Keratinocyte (primary cell): ENCODE data around the gene GTF3C5. TPM values are rescaled to one million over a fixed set of nuclear protein-coding genes. Genes with fewer than 3 reads are reported as not detected.

Source experiments
- DNase-seq: peaks from one replicate; pipeline ENCODE4 v3.0.0-alpha.2; 2011; ENCODE audit warnings: low read depth, missing footprints, low spot score
- FAIRE-seq: peaks from 2 replicates; lab custom pipeline; 2011; peaks lifted over from hg19 to GRCh38; lab: Jason Lieb, UNC
- H2AFZ ChIP-seq: 2 replicates; pipeline ENCODE4 v1.6.0; 2012; ENCODE audit warnings: low read length, control low read depth, inconsistent platforms; ENCODE audit not compliant: control insufficient read depth
- H3K27ac ChIP-seq: 2 replicates; pipeline ENCODE4 v1.5.1; 2011; ENCODE audit warnings: low read length; ENCODE audit not compliant: control insufficient read depth, insufficient read depth
- H3K27me3 ChIP-seq: 3 replicates; pipeline ENCODE4 v1.6.0; 2011; ENCODE audit warnings: low read length; ENCODE audit not compliant: control insufficient read depth, insufficient read depth; ENCODE audit errors: extremely low read depth
- H3K36me3 ChIP-seq, 2 experiments: 2 replicates in 1 of 2; 3 replicates in 1 of 2; pipeline ENCODE4 v1.5.1; 2011; ENCODE audit warnings: low read length in 2 of 2, mild to moderate bottlenecking in 1 of 2; ENCODE audit not compliant: control insufficient read depth in 2 of 2, insufficient read depth in 2 of 2; ENCODE audit errors: extremely low read depth in 1 of 2
- H3K4me1 ChIP-seq: 3 replicates; pipeline ENCODE4 v1.5.1; 2011; ENCODE audit warnings: low read length; ENCODE audit not compliant: control insufficient read depth, insufficient read depth; ENCODE audit errors: extremely low read depth
- H3K4me2 ChIP-seq: 3 replicates; pipeline ENCODE4 v1.6.0; 2011; ENCODE audit warnings: low read depth, low read length; ENCODE audit not compliant: control insufficient read depth, insufficient read depth; ENCODE audit errors: extremely low read depth
- H3K4me3 ChIP-seq, 3 experiments: fragments of 200-600 bp in 1 of 3; sonication (generic) in 1 of 3; 2 replicates in 2 of 3; 3 replicates in 1 of 3; pipeline ENCODE4 v1.5.1; 2011 to 2016; ENCODE audit warnings: low read length in 3 of 3, mild to moderate bottlenecking in 3 of 3, control low read depth in 2 of 3, inconsistent platforms in 1 of 3, low read depth in 1 of 3, mixed read lengths in 1 of 3, mixed run types in 1 of 3, moderate library complexity in 1 of 3; ENCODE audit not compliant: control insufficient read depth in 2 of 3, insufficient read depth in 2 of 3; ENCODE audit errors: extremely low read depth in 1 of 3
- H3K79me2 ChIP-seq: 2 replicates; pipeline ENCODE4 v1.6.0; 2012; ENCODE audit warnings: low read length; ENCODE audit not compliant: control insufficient read depth, insufficient read depth
- H3K9ac ChIP-seq: 3 replicates; pipeline ENCODE4 v1.6.0; 2011; ENCODE audit warnings: low read length; ENCODE audit not compliant: control insufficient read depth, insufficient read depth; ENCODE audit errors: extremely low read depth
- H3K9me1 ChIP-seq: 3 replicates; pipeline ENCODE4 v1.6.0; 2011; ENCODE audit warnings: low read length; ENCODE audit not compliant: control insufficient read depth, insufficient read depth; ENCODE audit errors: extremely low read depth
- H3K9me3 ChIP-seq: 2 replicates; pipeline ENCODE4 v1.5.1; 2012; ENCODE audit warnings: low read depth, low read length; ENCODE audit not compliant: control insufficient read depth
- H4K20me1 ChIP-seq: 3 replicates; pipeline ENCODE4 v1.6.0; 2011; ENCODE audit warnings: low read length; ENCODE audit not compliant: control insufficient read depth, insufficient read depth; ENCODE audit errors: extremely low read depth
- CTCF ChIP-seq, 3 experiments: IDR thresholded peaks in 1 of 3; conservative IDR thresholded peaks in 1 of 3; optimal IDR thresholded peaks in 1 of 3; 2 replicates in 2 of 3; 3 replicates in 1 of 3; pipeline versions ENCODE3 to v1.5.1; 2011; ENCODE audit warnings: low read length in 3 of 3, mild to moderate bottlenecking in 3 of 3, moderate library complexity in 2 of 3, control low read depth in 1 of 3, inconsistent platforms in 1 of 3; ENCODE audit not compliant: insufficient read depth in 2 of 3; ENCODE audit errors: extremely low read depth in 1 of 3
- EZH2 ChIP-seq: IDR thresholded peaks from one replicate; pipeline ENCODE4 v1.6.1; 2012; ENCODE audit warnings: inconsistent platforms, mild to moderate bottlenecking, low read length, moderate library complexity
- dilution Hi-C: fragments of 300-500 bp; cut with MboI; formaldehyde crosslinking; loops from one replicate; pipeline ENCODE4 v1.7.0; 2020; ENCODE audit warnings: low sequenced_read_pairs; ENCODE audit not compliant: extremely low pct_ligation_motif_present
- polyA plus RNA-seq, 5 experiments: library from polyadenylated mRNA; depleted of rRNA in 3 of 5; stranded (reverse) in 3 of 5; stranded (forward) in 1 of 5; unstranded in 1 of 5; fragments of >200 nt; gene quantifications; 1 replicate in 1 of 5; 2 replicates in 3 of 5; 3 replicates in 1 of 5; pipeline versions ENCODE4 v1.2.1 to v1.2.3, GENCODE V29; 2011 to 2012; ENCODE audit warnings: missing spikeins in 2 of 5, low read depth in 1 of 5, low replicate concordance in 1 of 5

GTF3C5 gene
- polyA plus RNA-seq, 1 donor (not counting 4 experiments of a cell fraction or from before 2014, with no cell fraction given), result 37.2 TPM

- TF ChIP-seq EZH2, result no peak
- no peak for TF ChIP-seq CTCF (optimal IDR thresholded peaks at IDR 0.05 in 1 of 3, IDR thresholded peaks at IDR 0.05 in 1 of 3, conservative IDR thresholded peaks at IDR 0.05 in 1 of 3; ENCODE audit: extremely low read depth in 1 of 3, insufficient read depth in 2 of 3, low read length in 3 of 3)
- H3K9ac ChIP-seq, result no peak overlapping the region
- DNase-seq (no peak), FAIRE-seq (no peak)
- no peaks in the 10 kb centered on the region for H3K9me1 ChIP-seq
- no peak overlapping the region for H2AFZ ChIP-seq
- H3K79me2 ChIP-seq, result no peaks in the 10 kb centered on the region
- H3K27ac ChIP-seq, result no peak overlapping the region
- peaks cover 52% of the 10 kb centered on the region in 2 experiments for H3K36me3 ChIP-seq
- H3K9me3 ChIP-seq, result no peaks in the 10 kb centered on the region
- dilution Hi-C loops, result no loop called here
- no peak overlapping the region for H3K4me2 ChIP-seq
- no peaks in the 10 kb centered on the region for H3K4me1 ChIP-seq
- H3K27me3 ChIP-seq, result no peaks in the 10 kb centered on the region
- H3K4me3 ChIP-seq, result no peak overlapping the region
- H4K20me1 ChIP-seq, result no peaks in the 10 kb centered on the region
Observed at GRCh38 chr9:133102190-133103021, 71.6 kb downstream of the GTF3C5 start.

GRCh38 chr9:133103183-133103986 is 72.6 kb downstream of the GTF3C5 start:
- Histone ChIP-seq H2AFZ (no peak overlapping the region), H3K4me2 (no peak overlapping the region), H3K9me3 (no peaks in the 10 kb centered on the region), H3K9me1 (no peaks in the 10 kb centered on the region), H4K20me1 (no peaks in the 10 kb centered on the region), H3K36me3 (peaks cover 51 to 52% of the 10 kb centered on the region in 2 experiments), H3K27ac (no peak overlapping the region), H3K79me2 (no peaks in the 10 kb centered on the region), H3K27me3 (no peaks in the 10 kb centered on the region), H3K4me1 (no peaks in the 10 kb centered on the region), H3K4me3 (no peak overlapping the region), H3K9ac (no peak overlapping the region)
- dilution Hi-C loops, result no loop called here
- FAIRE-seq (peak; percentile 9), DNase-seq (no peak)
- TF ChIP-seq EZH2 (no peak), CTCF (optimal IDR thresholded peaks at IDR 0.05 in 1 of 3, IDR thresholded peaks at IDR 0.05 in 1 of 3, conservative IDR thresholded peaks at IDR 0.05 in 1 of 3; ENCODE audit: extremely low read depth in 1 of 3, insufficient read depth in 2 of 3, low read length in 3 of 3) (peak; percentile 87 to 95 (median 95))
